A375 (cell line): ENCODE results near the gene TCF15. TPM values are rescaled to one million over a fixed set of nuclear protein-coding genes. Genes with fewer than 3 reads are reported as not detected.

Experiments
- total RNA-seq: library from RNA; depleted of rRNA; stranded (reverse); fragments of >200 nt; shearing (Covaris generic); gene quantifications from 2 replicates; pipeline ENCODE4 v1.2.3, GENCODE V29; 2014; rRNA removed

Gene TCF15
- total RNA-seq, result 1.1 and 1.5 TPM in 2 replicates

GRCh38 chr20:610130-611046 is at the start of gene TCF15:
TSS of gene TCF15 (minus strand) at chr20:610309. CDS start at chr20:610237, 72 bp downstream.

GRCh38 chr20:653110-653589 is 43.0 kb upstream of the TCF15 start, which contains the start of gene SRXN1:
TSS of gene SRXN1 (minus strand) at chr20:653200. CDS start at chr20:653185, 15 bp downstream.

Other genes starting within 250 kb of the TCF15 start
- 290 and 400 TPM in 2 replicates for gene TRIB3, start 229.5 kb downstream of the TCF15 start, total RNA-seq
- 138 and 161 TPM in 2 replicates for gene RBCK1, start 202.0 kb downstream of the TCF15 start, total RNA-seq
- 21.8 and 26.3 TPM in 2 replicates for gene TBC1D20, start 147.8 kb downstream of the TCF15 start, total RNA-seq
- 137 and 178 TPM in 2 replicates for gene CSNK2A1, start 66.5 kb downstream of the TCF15 start, total RNA-seq
- 43.1 and 44.4 TPM in 2 replicates for gene SRXN1, start 42.9 kb upstream of the TCF15 start, total RNA-seq
- not detected in 2 replicates for gene SCRT2, start 65.5 kb upstream of the TCF15 start, total RNA-seq
- gene SLC52A3, start 158.2 kb upstream of the TCF15 start, total RNA-seq, result 0.57 TPM in 1 of 2 replicates, not detected in the other
- gene FAM110A, start 223.4 kb upstream of the TCF15 start, total RNA-seq, result 4.3 and 4.5 TPM in 2 replicates